Panc1 (cell line): ENCODE results near the gene C9orf43. TPM values are rescaled to one million over a fixed set of nuclear protein-coding genes. Genes with fewer than 3 reads are reported as not detected.

Experiments
- ATAC-seq: fragments of 200-7000 bp; cut with Tn5 transposase; 2 replicates; pipeline ENCODE4 v1.9.1; 2020; ENCODE audit warnings: mild to moderate bottlenecking, moderate library complexity
- BruUV-seq: library from RNA; stranded (reverse); fragments of 400-500 nt; replicated peaks from 2 replicates; lab custom pipeline; 2021; lab: Mats Ljungman, UMichigan
- CTCF ChIA-PET: fragments of 300-600 bp; sonication (Branson Sonifier 250); formaldehyde crosslinking; loops from one replicate; lab custom pipeline; 2022; ENCODE audit warnings: antibody characterized with exemption; lab: Charles Lee
- POLR2A ChIA-PET: fragments of 300-600 bp; sonication (Branson Sonifier 250); formaldehyde crosslinking; loops from one replicate; lab custom pipeline; 2022; ENCODE audit warnings: antibody characterized with exemption; lab: Charles Lee
- DNase-seq: peaks from one replicate; pipeline ENCODE4 v3.0.0-alpha.2; 2010; ENCODE audit warnings: low read depth, low spot score
- H3K27ac ChIP-seq: 2 replicates; pipeline ENCODE4 v1.5.1; 2011; ENCODE audit warnings: mild to moderate bottlenecking, low read length, inconsistent platforms
- H3K27me3 ChIP-seq: fragments of 200-500 bp; sonication (Bioruptor generic); 2 replicates; pipeline ENCODE4 v1.6.0; 2014; ENCODE audit warnings: low read length, inconsistent platforms; ENCODE audit not compliant: control insufficient read depth, insufficient read depth
- H3K36me3 ChIP-seq: fragments of 200-500 bp; sonication (Bioruptor generic); 2 replicates; pipeline ENCODE4 v1.5.1; 2014; ENCODE audit warnings: inconsistent platforms, mild to moderate bottlenecking, low read length, moderate library complexity; ENCODE audit not compliant: control insufficient read depth, insufficient read depth
- H3K4me1 ChIP-seq: 2 replicates; pipeline ENCODE4 v1.5.1; 2011; ENCODE audit warnings: inconsistent platforms, mild to moderate bottlenecking, low read length, moderate library complexity; ENCODE audit not compliant: control insufficient read depth, insufficient read depth
- H3K4me3 ChIP-seq, 2 experiments: 2 replicates each; pipeline ENCODE4 v1.5.1; 2011 to 2012; ENCODE audit warnings: low read depth in 2 of 2, low read length in 2 of 2, mild to moderate bottlenecking in 2 of 2, inconsistent platforms in 1 of 2, moderate library complexity in 1 of 2
- H3K9me3 ChIP-seq: fragments of 200-500 bp; sonication (Bioruptor generic); 2 replicates; pipeline ENCODE4 v1.5.1; 2014; ENCODE audit warnings: low read depth, mild to moderate bottlenecking, inconsistent platforms, low read length, moderate library complexity; ENCODE audit not compliant: control insufficient read depth, insufficient read depth
- CTCF ChIP-seq: fragments of 450-650 bp; IDR thresholded peaks from 2 replicates; pipeline ENCODE4 v1.5.1; 2017; ENCODE audit warnings: mild to moderate bottlenecking
- POLR2AphosphoS5 ChIP-seq: IDR thresholded peaks from 2 replicates; pipeline ENCODE4 v1.6.1; 2012; ENCODE audit warnings: mild to moderate bottlenecking, low read depth, low read length, moderate library complexity
- REST ChIP-seq, 2 experiments: IDR thresholded peaks; 2 replicates each; pipeline ENCODE4 v1.6.1; 2011 to 2012; ENCODE audit warnings: low read depth in 2 of 2, control low read depth in 1 of 2, low read length in 1 of 2, mild to moderate bottlenecking in 1 of 2, moderate library complexity in 1 of 2; ENCODE audit not compliant: insufficient read depth in 1 of 2
- SIN3A ChIP-seq: IDR thresholded peaks from 2 replicates; pipeline ENCODE4 v1.6.1; 2012; ENCODE audit warnings: low read depth, mild to moderate bottlenecking, low read length, moderate library complexity, borderline replicate concordance; ENCODE audit not compliant: insufficient read depth
- TCF7L2 ChIP-seq: IDR thresholded peaks from 2 replicates; pipeline ENCODE4 v1.6.1; 2011; ENCODE audit warnings: mild to moderate bottlenecking, low read depth, low read length, inconsistent platforms
- in situ Hi-C: cut with HindIII; loops from 2 replicates; pipeline ENCODE4 v1.10.0; 2016; ENCODE audit warnings: low sequenced_read_pairs, low pct_unique_long_range_greater_than_20kb
- intact Hi-C: fragments of 100-400 bp; cut with micrococcal nuclease; formaldehyde crosslinking; loops from one replicate; pipeline ENCODE4 v1.10.0; 2022; ENCODE audit not compliant: unreplicated experiment
- total RNA-seq: library from RNA; stranded (reverse); gene quantifications from one replicate; pipeline ENCODE4 v1.2.1, GENCODE V29; 2021; ENCODE audit not compliant: unreplicated experiment

C9orf43 gene
- total RNA-seq, 1 experiment from 2014 or later = 1.2 TPM

- no TSS peak for BruUV-seq
Measured at GRCh38 chr9:113368348-113368981, 42.1 kb upstream of the C9orf43 start.

More at GRCh38 chr9:113368348-113368981, 42.1 kb upstream of the C9orf43 start:
- POLR2A ChIA-PET = no interaction called here
- Histone ChIP-seq H3K4me1 (no peaks in the 10 kb centered on the region), H3K36me3 (no peaks in the 10 kb centered on the region; the same call in 1 of the 2 replicates), H3K4me3 (no peak overlapping the region), H3K27me3 (no peaks in the 10 kb centered on the region), H3K27ac (no peak overlapping the region), H3K9me3 (no peaks in the 10 kb centered on the region)
- intact Hi-C loops = no loop called here
- DNase-seq (no peak), ATAC-seq (no peak)
- CTCF ChIA-PET = no interaction called here
- in situ Hi-C loops = no loop called here
- TF ChIP-seq REST (IDR thresholded peaks at IDR 0.05; ENCODE audit: insufficient read depth in 1 of 2, low read depth in 2 of 2, low read length in 1 of 2) (no peak), TCF7L2 (no peak), CTCF (no peak), POLR2AphosphoS5 (no peak), SIN3A (no peak)
